Trophoblast cell (in vitro differentiated cells and primary cell): ENCODE data around the gene GPR34.

Experiments
- DNase-seq, 2 donors: peaks; one replicate each; pipeline ENCODE4 v3.0.0-alpha.2; 2016
- H2AFZ ChIP-seq: 2 replicates; pipeline ENCODE4 v1.6.1; 2013; ENCODE audit warnings: low read length, moderate library complexity, mild to moderate bottlenecking; ENCODE audit not compliant: insufficient read depth, poor library complexity
- H2AK5ac ChIP-seq: 2 replicates; pipeline ENCODE4 v1.6.1; 2013; ENCODE audit warnings: mild to moderate bottlenecking, low read length
- H2BK120ac ChIP-seq: 2 replicates; pipeline ENCODE4 v1.6.1; 2013; ENCODE audit warnings: low read length, mild to moderate bottlenecking, moderate library complexity; ENCODE audit not compliant: insufficient read depth, poor library complexity
- H2BK12ac ChIP-seq: 2 replicates; pipeline ENCODE4 v1.6.1; 2013; ENCODE audit warnings: mild to moderate bottlenecking, low read length, moderate library complexity
- H2BK5ac ChIP-seq: 2 replicates; pipeline ENCODE4 v1.6.1; 2013; ENCODE audit warnings: low read length, low read depth, moderate library complexity, mild to moderate bottlenecking; ENCODE audit not compliant: poor library complexity
- H3K14ac ChIP-seq: 2 replicates; pipeline ENCODE4 v1.6.1; 2013; ENCODE audit warnings: mild to moderate bottlenecking, low read length
- H3K18ac ChIP-seq: 2 replicates; pipeline ENCODE4 v1.6.1; 2013; ENCODE audit warnings: mild to moderate bottlenecking, low read length
- H3K23ac ChIP-seq: 2 replicates; pipeline ENCODE4 v1.6.1; 2013; ENCODE audit warnings: low read length
- H3K27ac ChIP-seq: 2 replicates; pipeline ENCODE4 v1.5.1; 2013; ENCODE audit warnings: low read depth, mild to moderate bottlenecking, inconsistent platforms, low read length, moderate library complexity
- H3K27me3 ChIP-seq: 2 replicates; pipeline ENCODE4 v1.6.1; 2013; ENCODE audit warnings: inconsistent platforms, mild to moderate bottlenecking, low read length, moderate library complexity; ENCODE audit not compliant: insufficient read depth
- H3K36me3 ChIP-seq, 2 experiments: 1 replicate in 1 of 2; 2 replicates in 1 of 2; pipeline ENCODE4 v1.6.1; 2013; ENCODE audit warnings: low read length in 2 of 2, mild to moderate bottlenecking in 2 of 2, moderate library complexity in 1 of 2; ENCODE audit not compliant: insufficient read depth in 2 of 2, control insufficient read depth in 1 of 2
- H3K4ac ChIP-seq: 2 replicates; pipeline ENCODE4 v1.6.1; 2013; ENCODE audit warnings: low read depth, mild to moderate bottlenecking, low read length, moderate library complexity
- H3K4me1 ChIP-seq, 2 experiments: 1 replicate in 1 of 2; 2 replicates in 1 of 2; pipeline ENCODE4 v1.6.1; 2013; ENCODE audit warnings: low read length in 2 of 2, mild to moderate bottlenecking in 2 of 2, moderate library complexity in 1 of 2; ENCODE audit not compliant: insufficient read depth in 2 of 2, control insufficient read depth in 1 of 2
- H3K4me2 ChIP-seq: 2 replicates; pipeline ENCODE4 v1.6.1; 2013; ENCODE audit warnings: inconsistent platforms, mild to moderate bottlenecking, low read length, moderate library complexity
- H3K4me3 ChIP-seq: 2 replicates; pipeline ENCODE4 v1.5.1; 2013; ENCODE audit warnings: mild to moderate bottlenecking, low read depth, low read length, inconsistent platforms
- H3K79me1 ChIP-seq: one replicate; pipeline ENCODE4 v1.6.1; 2013; ENCODE audit warnings: low read length
- H3K79me2 ChIP-seq: 2 replicates; pipeline ENCODE4 v1.6.1; 2013; ENCODE audit warnings: low read length, mild to moderate bottlenecking; ENCODE audit not compliant: control insufficient read depth, insufficient read depth, poor library complexity
- H3K9ac ChIP-seq: 2 replicates; pipeline ENCODE4 v1.6.1; 2013; ENCODE audit warnings: mild to moderate bottlenecking, low read length
- H3K9me3 ChIP-seq: 2 replicates; pipeline ENCODE4 v1.6.1; 2013; ENCODE audit warnings: low read depth, mild to moderate bottlenecking, control low read depth, inconsistent platforms, low read length; ENCODE audit not compliant: insufficient read depth
- H4K12ac ChIP-seq: 2 replicates; pipeline ENCODE4 v1.6.1; 2013; ENCODE audit warnings: low read depth, mild to moderate bottlenecking, low read length, moderate library complexity
- H4K8ac ChIP-seq: 2 replicates; pipeline ENCODE4 v1.6.1; 2013; ENCODE audit warnings: low read depth, mild to moderate bottlenecking, low read length, moderate library complexity
- H4K91ac ChIP-seq: one replicate; pipeline ENCODE4 v1.6.1; 2013; ENCODE audit warnings: low read depth, mild to moderate bottlenecking, low read length, moderate library complexity
- WGBS: extraction: QIAGEN DNeasy Blood & Tissue Kit; methylation state at CpG from one replicate; pipeline ENCODE4 v1.1.7; 2013; ENCODE audit warnings: missing lambda C conversion rate; ENCODE audit not compliant: insufficient read length, insufficient coverage; ENCODE audit errors: extremely low coverage; 5-methylcytosine and 5-hydroxymethylcytosine counted together

GPR34 gene

DNA sequence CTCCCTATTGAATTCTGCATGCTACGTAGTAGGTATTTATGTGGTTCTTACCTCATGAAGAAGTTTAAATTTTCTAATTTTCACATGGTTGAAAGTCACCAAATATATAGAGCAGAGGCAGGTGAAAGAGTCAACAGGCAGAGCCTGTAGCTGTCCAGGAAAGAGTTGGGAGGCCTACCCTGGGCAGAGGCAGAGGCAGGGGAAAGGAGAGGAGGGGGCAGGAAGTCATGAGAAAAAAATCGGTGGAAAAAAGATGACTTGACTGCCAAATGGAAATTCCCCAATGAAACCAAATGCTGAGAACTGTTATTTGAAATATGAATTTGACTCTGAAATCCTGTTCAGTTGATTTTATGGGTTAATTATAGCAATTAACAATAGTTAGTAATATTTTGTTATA is 23.1 kb upstream of the GPR34 start:
- Histone ChIP-seq H3K18ac (no peak overlapping the region), H4K91ac (no peak overlapping the region)

DNA sequence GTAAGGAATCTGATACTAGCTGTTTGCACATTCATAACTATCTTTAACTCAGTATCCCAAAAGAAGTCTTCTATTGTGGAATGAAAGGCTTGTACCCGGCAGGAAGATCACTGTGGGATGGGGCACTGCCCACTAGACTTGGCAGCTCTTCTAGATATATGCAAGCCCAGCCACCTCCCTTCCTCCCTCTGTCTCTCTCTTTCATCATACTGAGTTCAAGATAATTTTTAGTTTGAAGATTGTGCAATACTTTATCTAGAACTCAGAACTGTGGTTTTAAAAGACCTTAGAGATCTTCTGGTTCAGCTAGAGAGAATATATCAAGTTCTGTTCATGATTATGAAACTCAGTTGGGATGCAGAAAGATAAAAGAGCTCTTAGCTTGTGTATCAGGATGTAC is 22.5 kb upstream of the GPR34 start:
- Histone ChIP-seq H3K79me1 (no peaks in the 10 kb centered on the region), H4K12ac (no peak overlapping the region), H4K91ac (no peak overlapping the region), H3K27ac (no peak overlapping the region), H3K9ac (no peak overlapping the region), H3K14ac (no peak overlapping the region), H3K4me1 (no peaks in the 10 kb centered on the region), H3K4me3 (no peak overlapping the region), H3K4me2 (no peak overlapping the region), H3K9me3 (no peaks in the 10 kb centered on the region), H2BK5ac (no peak overlapping the region), H2AFZ (no peak overlapping the region), H3K18ac (no peak overlapping the region), H3K36me3 (no peaks in the 10 kb centered on the region), H2BK120ac (no peak overlapping the region), H3K79me2 (no peaks in the 10 kb centered on the region), H3K23ac (no peak overlapping the region), H4K8ac (no peak overlapping the region), H2BK12ac (no peak overlapping the region), H2AK5ac (no peak overlapping the region), H3K4ac (no peak overlapping the region), H3K27me3 (no peaks in the 10 kb centered on the region)
- DNase-seq = no peak
- no CpG with 5 or more reads among the region's 1 CpG for WGBS

More for the DNA sequence above, 23.1 kb upstream of the GPR34 start:
- Histone ChIP-seq H3K4me3 (no peak overlapping the region), H2BK5ac (no peak overlapping the region), H2BK120ac (no peak overlapping the region), H3K4ac (no peak overlapping the region), H3K9me3 (no peaks in the 10 kb centered on the region), H3K4me2 (no peak overlapping the region), H3K27me3 (no peaks in the 10 kb centered on the region), H4K8ac (no peak overlapping the region), H3K4me1 (no peaks in the 10 kb centered on the region), H3K79me2 (no peaks in the 10 kb centered on the region), H3K79me1 (no peaks in the 10 kb centered on the region), H3K14ac (no peak overlapping the region), H2AFZ (no peak overlapping the region), H3K9ac (no peak overlapping the region), H3K36me3 (no peaks in the 10 kb centered on the region), H2AK5ac (no peak overlapping the region), H3K23ac (no peak overlapping the region), H3K27ac (no peak overlapping the region), H4K12ac (no peak overlapping the region), H2BK12ac (no peak overlapping the region)
- DNase-seq = no peak
- WGBS = no CpG with 5 or more reads among the region's 2 CpGs

DNA sequence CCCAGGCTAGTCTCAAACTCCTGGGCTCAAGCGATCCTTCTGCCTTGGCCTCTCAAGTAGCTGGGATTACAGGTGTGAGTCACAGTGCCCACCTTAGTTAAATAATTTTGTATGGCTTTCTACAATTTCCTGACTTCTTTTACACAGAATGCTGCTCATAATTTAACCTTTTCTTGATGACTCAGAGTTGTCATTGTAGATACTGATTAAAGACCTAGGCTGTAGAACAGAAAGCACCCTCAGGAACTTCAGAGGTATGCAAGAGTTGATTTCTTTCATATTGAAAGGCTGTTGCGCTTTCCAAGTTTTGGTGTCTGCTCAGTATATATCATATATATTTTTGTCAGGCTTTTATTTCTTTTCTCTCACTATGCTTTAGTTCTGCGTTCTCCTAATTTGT is 21.1 kb upstream of the GPR34 start:
- Histone ChIP-seq H4K8ac (no peak overlapping the region), H3K36me3 (no peaks in the 10 kb centered on the region), H3K4ac (no peak overlapping the region), H4K91ac (no peak overlapping the region), H3K9ac (no peak overlapping the region), H3K79me2 (no peaks in the 10 kb centered on the region), H4K12ac (no peak overlapping the region), H3K4me1 (no peaks in the 10 kb centered on the region), H3K79me1 (no peaks in the 10 kb centered on the region), H3K23ac (no peak overlapping the region), H3K27ac (no peak overlapping the region), H3K4me2 (no peak overlapping the region), H2AFZ (no peak overlapping the region), H3K4me3 (no peak overlapping the region), H3K27me3 (no peaks in the 10 kb centered on the region), H3K14ac (no peak overlapping the region), H3K18ac (no peak overlapping the region), H2BK12ac (no peak overlapping the region), H2BK120ac (no peak overlapping the region), H3K9me3 (no peaks in the 10 kb centered on the region), H2BK5ac (no peak overlapping the region), H2AK5ac (no peak overlapping the region)
- WGBS = no CpG with 5 or more reads among the region's 3 CpGs
- DNase-seq = no peak

DNA sequence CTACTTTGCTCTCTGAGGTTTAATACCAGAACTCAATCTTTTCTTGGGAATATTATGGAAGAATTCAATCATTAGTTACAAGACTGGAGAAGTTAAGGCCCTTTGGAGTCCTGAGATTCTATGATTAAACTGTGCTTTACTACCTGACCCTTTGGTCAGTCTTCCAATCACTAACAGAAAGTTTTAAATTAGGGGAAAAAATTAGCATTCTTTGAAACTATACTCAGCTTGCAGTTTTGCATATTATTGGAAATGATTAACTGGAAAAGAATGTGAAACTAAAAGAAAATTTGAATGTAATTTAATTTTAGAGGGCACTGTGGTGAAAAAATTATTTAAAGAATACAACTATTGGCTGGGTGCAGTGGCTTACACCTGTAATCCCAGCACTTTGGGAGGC is 18.7 kb upstream of the GPR34 start:
- H3K4me3 ChIP-seq = no peak overlapping the region
- no peak overlapping the region for H3K18ac ChIP-seq
- H3K4me1 ChIP-seq = no peaks in the 10 kb centered on the region
- no peak overlapping the region for H2BK5ac ChIP-seq
- H3K27ac ChIP-seq = no peak overlapping the region
- no peak overlapping the region for H4K91ac ChIP-seq
- H3K14ac ChIP-seq = no peak overlapping the region
- no peak overlapping the region for H2BK12ac ChIP-seq
- H3K27me3 ChIP-seq = no peaks in the 10 kb centered on the region
- no peak overlapping the region for H3K4ac ChIP-seq
- no peaks in the 10 kb centered on the region for H3K9me3 ChIP-seq
- no peak overlapping the region for H4K12ac ChIP-seq
- H3K79me2 ChIP-seq = no peaks in the 10 kb centered on the region
- no peak overlapping the region for H3K23ac ChIP-seq
- no peaks in the 10 kb centered on the region for H3K36me3 ChIP-seq
- DNase-seq = no peak
- no peak overlapping the region for H2BK120ac ChIP-seq
- no peak overlapping the region for H3K9ac ChIP-seq
- no peaks in the 10 kb centered on the region for H3K79me1 ChIP-seq
- H2AK5ac ChIP-seq = no peak overlapping the region
- H3K4me2 ChIP-seq = no peak overlapping the region
- H4K8ac ChIP-seq = no peak overlapping the region
- no peak overlapping the region for H2AFZ ChIP-seq

DNA sequence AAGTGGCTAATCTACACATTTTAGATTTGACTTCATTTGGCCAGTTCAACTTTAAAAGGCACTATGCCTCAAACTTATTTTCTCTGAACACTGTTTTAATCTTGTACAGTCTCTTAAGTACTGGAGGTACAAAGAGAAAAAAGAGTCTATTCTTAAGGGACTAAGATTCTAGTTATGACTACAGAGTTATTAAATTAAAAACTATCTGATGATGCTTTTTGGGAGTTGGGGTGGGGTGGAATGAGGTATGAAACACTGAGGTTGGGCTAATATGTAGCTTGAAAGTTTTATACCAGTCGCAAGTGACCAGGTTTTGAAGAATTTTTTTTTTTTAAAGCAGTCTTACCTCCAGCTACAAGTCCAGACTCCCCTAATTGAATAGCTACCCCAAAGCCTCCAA is 17.7 kb upstream of the GPR34 start:
- no CpG with 5 or more reads among the region's 1 CpG for WGBS
- Histone ChIP-seq H2BK120ac (no peak overlapping the region), H3K9me3 (no peaks in the 10 kb centered on the region), H3K79me1 (no peaks in the 10 kb centered on the region), H2AFZ (no peak overlapping the region), H4K91ac (no peak overlapping the region), H3K18ac (no peak overlapping the region), H3K4ac (no peak overlapping the region), H2AK5ac (no peak overlapping the region), H3K36me3 (no peaks in the 10 kb centered on the region), H3K14ac (no peak overlapping the region), H4K12ac (no peak overlapping the region), H4K8ac (no peak overlapping the region), H2BK12ac (no peak overlapping the region), H3K9ac (no peak overlapping the region), H3K23ac (no peak overlapping the region), H3K79me2 (no peaks in the 10 kb centered on the region), H2BK5ac (no peak overlapping the region), H3K4me1 (no peaks in the 10 kb centered on the region), H3K4me3 (no peak overlapping the region), H3K27ac (no peak overlapping the region), H3K27me3 (no peaks in the 10 kb centered on the region), H3K4me2 (no peak overlapping the region)
- DNase-seq = no peak
